GM12864 (cell line): ENCODE data around the gene PYGM.

ENCODE experiments used
- DNase-seq: peaks from one replicate; pipeline ENCODE4 v3.0.0-alpha.2; 2011; ENCODE audit warnings: low read depth
- H3K4me3 ChIP-seq: 2 replicates; pipeline ENCODE4 v1.5.1; 2011; ENCODE audit warnings: mild to moderate bottlenecking, low read depth, low read length, control low read depth
- TF ChIP-seq, protein P1 (sequence below): IDR thresholded peaks from 2 replicates; pipeline ENCODE4 v1.5.1; 2011; ENCODE audit warnings: low read depth, mild to moderate bottlenecking, moderate library complexity, low read length, control low read depth, inconsistent platforms; ENCODE audit errors: missing control alignments

Gene PYGM

GRCh38 chr11:64796047-64796756 is 36.4 kb upstream of the PYGM start:
- H3K4me3 ChIP-seq = no peak overlapping the region
- no peak for DNase-seq
- TF ChIP-seq, protein P1, sequence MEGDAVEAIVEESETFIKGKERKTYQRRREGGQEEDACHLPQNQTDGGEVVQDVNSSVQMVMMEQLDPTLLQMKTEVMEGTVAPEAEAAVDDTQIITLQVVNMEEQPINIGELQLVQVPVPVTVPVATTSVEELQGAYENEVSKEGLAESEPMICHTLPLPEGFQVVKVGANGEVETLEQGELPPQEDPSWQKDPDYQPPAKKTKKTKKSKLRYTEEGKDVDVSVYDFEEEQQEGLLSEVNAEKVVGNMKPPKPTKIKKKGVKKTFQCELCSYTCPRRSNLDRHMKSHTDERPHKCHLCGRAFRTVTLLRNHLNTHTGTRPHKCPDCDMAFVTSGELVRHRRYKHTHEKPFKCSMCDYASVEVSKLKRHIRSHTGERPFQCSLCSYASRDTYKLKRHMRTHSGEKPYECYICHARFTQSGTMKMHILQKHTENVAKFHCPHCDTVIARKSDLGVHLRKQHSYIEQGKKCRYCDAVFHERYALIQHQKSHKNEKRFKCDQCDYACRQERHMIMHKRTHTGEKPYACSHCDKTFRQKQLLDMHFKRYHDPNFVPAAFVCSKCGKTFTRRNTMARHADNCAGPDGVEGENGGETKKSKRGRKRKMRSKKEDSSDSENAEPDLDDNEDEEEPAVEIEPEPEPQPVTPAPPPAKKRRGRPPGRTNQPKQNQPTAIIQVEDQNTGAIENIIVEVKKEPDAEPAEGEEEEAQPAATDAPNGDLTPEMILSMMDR = no peak

GRCh38 chr11:64794526-64794925 is 34.8 kb upstream of the PYGM start:
- no peak for DNase-seq
- TF ChIP-seq, protein P1 = no peak
- no peak overlapping the region for H3K4me3 ChIP-seq

DNA sequence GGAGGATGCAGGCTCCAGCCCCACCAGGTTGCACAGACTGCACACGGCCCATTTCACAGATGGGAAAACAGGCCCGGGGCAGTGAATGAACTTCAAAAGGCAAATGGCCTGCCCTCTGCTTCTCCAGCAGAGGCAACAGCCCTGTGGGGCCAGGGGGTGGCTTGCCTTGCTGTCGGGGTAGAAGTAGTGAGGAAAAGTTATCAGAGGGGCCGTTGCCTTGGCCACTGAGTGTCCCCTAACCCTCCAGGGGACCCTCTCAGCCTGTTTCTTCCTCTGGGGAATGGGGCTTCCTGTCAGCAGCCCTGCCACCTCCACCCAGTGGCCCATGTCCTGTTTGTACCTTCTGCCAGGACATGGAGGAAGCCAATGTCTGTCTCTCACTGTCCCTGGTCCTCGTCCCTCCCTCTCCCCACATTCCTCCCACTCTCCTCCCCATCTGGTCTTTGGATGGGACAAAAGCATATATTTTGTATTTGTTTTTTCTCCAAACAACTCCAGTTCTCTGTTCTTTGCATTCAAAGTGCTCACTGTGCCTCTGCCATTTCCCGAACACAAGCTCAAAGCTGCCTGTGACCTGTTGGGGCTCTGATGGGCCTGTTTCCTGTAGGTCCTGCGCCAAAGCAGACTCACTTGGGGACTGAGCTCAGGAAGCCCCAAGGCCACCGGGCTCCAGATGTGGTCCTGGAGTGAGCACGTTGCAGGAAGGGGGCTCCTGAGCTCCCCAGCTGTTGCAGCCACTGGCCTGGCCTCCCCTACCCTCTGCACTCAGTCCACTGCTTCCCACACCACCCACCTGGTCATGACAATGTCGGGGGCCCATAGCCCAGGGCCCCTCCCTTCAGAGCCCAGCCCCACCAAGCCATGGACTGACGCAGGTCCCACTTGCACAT is 33.7 kb upstream of the PYGM start:
- H3K4me3 ChIP-seq = no peak overlapping the region
- TF ChIP-seq, protein P1 = no peak
- no peak for DNase-seq

DNA sequence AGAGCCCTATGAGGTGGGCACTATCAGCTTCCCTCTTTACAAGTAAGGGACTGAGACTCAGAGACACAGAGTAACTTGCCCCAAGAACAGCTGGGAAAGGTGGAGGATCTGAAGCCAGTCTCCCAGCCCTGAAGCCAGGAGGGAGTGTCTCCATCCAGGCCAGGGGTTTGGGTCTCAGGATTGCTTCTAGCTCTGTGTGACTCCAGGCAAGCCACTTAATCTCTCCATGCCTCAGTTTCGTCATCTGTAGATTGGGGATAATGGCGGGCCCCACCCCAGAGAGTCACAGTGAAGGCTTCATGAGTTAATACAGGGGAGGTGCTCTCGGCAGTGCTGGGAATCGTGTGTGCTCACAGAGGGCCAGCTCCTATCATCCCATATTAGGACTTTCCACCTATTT is 32.7 kb upstream of the PYGM start:
- DNase-seq = no peak
- no peak overlapping the region for H3K4me3 ChIP-seq
- TF ChIP-seq, protein P1 = no peak

DNA sequence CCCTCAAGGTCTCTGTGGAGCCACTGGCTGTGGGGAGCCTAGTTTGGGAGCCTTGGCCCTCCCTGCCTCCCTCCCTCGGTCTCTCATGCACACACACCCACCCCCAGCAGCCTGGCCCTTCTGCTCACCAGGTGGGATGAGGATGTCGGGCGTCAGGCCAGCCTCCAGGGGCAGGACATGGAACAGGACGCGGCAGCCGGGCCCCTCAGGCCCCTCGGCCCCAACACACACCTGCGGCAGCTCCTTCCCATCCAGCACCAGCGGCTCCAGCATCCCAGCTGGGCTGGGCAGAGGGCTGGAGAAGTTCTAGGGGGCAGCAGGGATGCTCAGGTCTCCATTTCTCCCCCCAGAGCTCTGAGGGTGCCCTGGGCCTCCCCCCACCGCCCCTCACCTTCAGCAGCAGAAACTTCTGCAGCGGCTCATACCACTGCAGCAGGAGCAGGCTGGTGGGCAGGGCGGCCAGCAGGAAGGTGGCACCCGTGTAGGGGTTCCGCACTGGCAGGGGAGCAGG is 32.1 kb upstream of the PYGM start:
- H3K4me3 ChIP-seq = no peak overlapping the region
- DNase-seq = no peak
- TF ChIP-seq, protein P1 = no peak

DNA sequence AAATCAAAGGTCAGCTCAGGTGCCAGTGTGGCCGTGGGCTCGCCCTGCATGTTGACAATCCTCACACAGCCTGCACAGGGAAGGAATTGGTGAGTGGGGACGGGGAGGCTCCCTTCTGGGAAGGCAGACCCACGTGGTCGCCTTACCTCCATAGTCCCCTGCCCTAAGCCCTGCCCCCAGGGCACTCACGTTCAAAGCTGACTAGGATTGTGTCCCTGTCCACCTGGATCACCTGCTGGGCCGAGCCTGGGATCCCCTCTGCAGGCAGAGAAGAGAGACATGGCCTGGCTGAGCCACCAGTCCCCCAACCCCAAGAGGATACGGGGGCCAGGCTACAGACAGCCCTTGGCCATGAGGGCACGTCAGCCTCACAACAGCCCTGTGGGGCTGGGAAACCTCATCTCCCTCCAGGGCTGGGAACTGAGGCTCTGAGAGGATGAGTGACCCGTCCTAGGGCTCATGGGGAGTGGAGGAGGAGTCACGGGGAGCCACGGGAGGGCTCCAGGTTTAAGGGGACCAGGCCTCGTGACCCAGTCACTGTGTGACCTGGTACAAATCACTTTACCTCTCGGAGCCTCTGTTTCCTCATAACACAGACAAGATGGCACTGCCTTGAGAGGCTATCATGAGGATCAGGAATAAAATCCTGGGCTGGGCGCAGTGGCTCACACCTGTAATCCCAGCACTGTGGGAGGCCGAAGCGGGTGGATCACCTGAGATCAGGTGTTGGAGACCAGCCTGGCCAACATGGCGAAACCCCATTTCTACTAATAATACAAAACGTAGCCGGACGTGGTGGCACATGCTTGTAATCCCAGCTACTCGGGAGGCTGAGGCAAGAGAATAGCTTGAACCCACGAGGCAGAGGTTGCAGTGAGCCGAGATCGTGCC is 30.7 kb upstream of the PYGM start:
- H3K4me3 ChIP-seq = no peak overlapping the region
- DNase-seq = no peak
- TF ChIP-seq, protein P1 = no peak
